ENCODE results near the gene KRTAP20-2.
A peak's percentile ranks its signal among the peaks of the same experiment; 100 is the strongest.

Gene KRTAP20-2

DNA sequence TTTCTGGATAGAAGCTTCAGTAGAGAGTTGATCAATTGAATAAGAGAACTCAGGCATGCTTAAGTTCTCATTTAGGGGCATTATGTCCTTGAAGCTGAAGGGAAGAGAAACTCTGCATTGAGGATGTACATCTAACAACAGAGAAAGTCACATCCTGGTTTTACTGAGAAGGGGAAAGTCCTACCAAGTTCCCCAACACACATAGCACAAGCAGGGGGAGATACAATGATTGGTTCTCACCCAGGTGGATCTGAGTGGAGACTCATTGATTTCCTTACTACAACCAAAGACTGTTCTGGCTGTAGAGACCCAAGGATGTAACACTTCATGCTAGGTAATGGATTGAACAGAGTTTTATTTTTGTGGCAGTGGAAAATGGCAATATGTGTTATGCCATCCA, 19.8 kb upstream of the KRTAP20-2 start:
- Histone ChIP-seq H2AFZ (ENCODE audit: insufficient read depth, low read length, poor library complexity) (no peak overlapping the region), H3K4ac (ENCODE audit: low read depth, low read length) (no peak overlapping the region), H2BK12ac (ENCODE audit: low read length) (no peak overlapping the region), H3K79me2 (ENCODE audit: control insufficient read depth, insufficient read depth, low read length, poor library complexity) (no peaks in the 10 kb centered on the region), H3K9me3 (ENCODE audit: insufficient read depth, low read depth, low read length) (no peaks in the 10 kb centered on the region), H2BK5ac (ENCODE audit: low read depth, low read length, poor library complexity) (no peak overlapping the region), H2AK5ac (ENCODE audit: low read length) (no peak overlapping the region), H4K91ac (ENCODE audit: low read depth, low read length) (no peak overlapping the region), H3K9ac (ENCODE audit: low read length) (no peak overlapping the region), H3K4me2 (ENCODE audit: low read length) (no peak overlapping the region), H2BK120ac (ENCODE audit: insufficient read depth, low read length, poor library complexity) (no peak overlapping the region), H3K4me1 (ENCODE audit: control insufficient read depth in 1 of 2, insufficient read depth in 2 of 2, low read length in 2 of 2) (no peaks in the 10 kb centered on the region), H3K4me3 (ENCODE audit: low read depth, low read length) (no peak overlapping the region), H3K18ac (ENCODE audit: low read length) (no peak overlapping the region), H4K8ac (ENCODE audit: low read depth, low read length) (no peak overlapping the region), H4K12ac (ENCODE audit: low read depth, low read length) (no peak overlapping the region), H3K79me1 (ENCODE audit: low read length) (no peaks in the 10 kb centered on the region), H3K23ac (ENCODE audit: low read length) (no peak overlapping the region), H3K14ac (ENCODE audit: low read length) (no peak overlapping the region), H3K27ac (ENCODE audit: low read depth, low read length) (no peak overlapping the region), H3K27me3 (ENCODE audit: insufficient read depth, low read length) (no peaks in the 10 kb centered on the region), H3K36me3 (ENCODE audit: control insufficient read depth in 1 of 2, insufficient read depth in 2 of 2, low read length in 2 of 2) (no peaks in the 10 kb centered on the region)
- DNase-seq = no peak

DNA sequence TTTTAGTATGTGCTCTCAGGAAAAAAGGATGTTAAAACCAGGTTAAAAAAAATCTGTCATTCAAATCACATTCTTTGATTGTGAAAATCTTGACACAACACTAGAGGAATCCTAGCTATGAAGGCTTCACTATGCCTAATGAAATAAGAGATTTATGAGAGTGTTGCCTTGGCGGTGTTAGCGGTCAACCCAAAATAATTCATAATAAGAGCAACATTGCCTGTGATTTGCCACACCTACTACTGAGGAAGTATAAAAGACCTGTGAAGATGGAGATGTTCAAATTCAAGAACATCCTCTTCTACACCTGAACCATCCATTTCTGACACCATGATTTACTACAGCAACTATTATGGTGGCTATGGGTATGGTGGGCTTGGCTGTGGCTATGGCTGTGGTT, 18.9 kb upstream of the KRTAP20-2 start, which contains the start of gene KRTAP20-1:
TSS of gene KRTAP20-1 (plus strand) at position 301 of the 400 bp plus-strand sequence. CDS start at position 331, 30 bp downstream.
- WGBS (ENCODE audit: extremely low coverage, insufficient coverage, insufficient read length) = no CpG with 5 or more reads among the region's 2 CpGs
- no peak within 1 kb of the TSS for H3K9ac ChIP-seq (ENCODE audit: low read length)

DNA sequence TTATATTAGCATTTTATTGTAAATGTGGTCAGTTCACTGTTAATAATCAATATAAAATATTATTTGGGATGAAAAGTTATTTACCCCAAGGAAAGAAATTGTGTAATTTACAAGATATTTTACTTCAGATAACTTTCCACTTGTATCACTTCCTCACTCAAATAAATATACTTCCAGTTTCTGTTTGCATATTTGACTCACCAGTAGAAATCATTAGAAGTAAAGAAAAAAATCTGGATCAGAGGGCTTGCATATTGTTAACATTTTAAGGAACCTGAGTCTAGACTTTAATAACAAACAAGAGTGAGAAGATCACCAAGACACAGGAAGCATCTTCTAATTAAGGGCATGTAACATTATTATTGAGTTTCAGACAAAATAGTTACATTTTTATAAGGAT, 14.9 kb upstream of the KRTAP20-2 start:
- peaks cover 1% of the 10 kb centered on the region for H3K9me3 ChIP-seq (ENCODE audit: insufficient read depth, low read depth, low read length)
- H3K14ac ChIP-seq (ENCODE audit: low read length) = no peak overlapping the region

More for the DNA sequence above, 18.9 kb upstream of the KRTAP20-2 start, which contains the start of gene KRTAP20-1:
- Histone ChIP-seq H3K14ac (ENCODE audit: low read length) (no peak within 1 kb of the TSS), H3K23ac (ENCODE audit: low read length) (no peak within 1 kb of the TSS), H2AFZ (ENCODE audit: insufficient read depth, low read length, poor library complexity) (no peak within 1 kb of the TSS), H2AK5ac (ENCODE audit: low read length) (no peak within 1 kb of the TSS), H3K27me3 (ENCODE audit: insufficient read depth, low read length) (no peaks in the 10 kb centered on the region), H3K9me3 (ENCODE audit: insufficient read depth, low read depth, low read length) (no peaks in the 10 kb centered on the region), H3K4me1 (ENCODE audit: control insufficient read depth in 1 of 2, insufficient read depth in 2 of 2, low read length in 2 of 2) (no peaks in the 10 kb centered on the region), H3K79me2 (ENCODE audit: control insufficient read depth, insufficient read depth, low read length, poor library complexity) (no peaks in the 10 kb centered on the region), H4K8ac (ENCODE audit: low read depth, low read length) (no peak within 1 kb of the TSS), H2BK12ac (ENCODE audit: low read length) (no peak within 1 kb of the TSS), H3K4ac (ENCODE audit: low read depth, low read length) (no peak within 1 kb of the TSS), H3K36me3 (ENCODE audit: control insufficient read depth in 1 of 2, insufficient read depth in 2 of 2, low read length in 2 of 2) (no peaks in the 10 kb centered on the region), H4K91ac (ENCODE audit: low read depth, low read length) (no peak within 1 kb of the TSS), H2BK120ac (ENCODE audit: insufficient read depth, low read length, poor library complexity) (no peak within 1 kb of the TSS), H3K4me3 (ENCODE audit: low read depth, low read length) (no peak within 1 kb of the TSS), H3K18ac (ENCODE audit: low read length) (no peak within 1 kb of the TSS), H3K4me2 (ENCODE audit: low read length) (no peak within 1 kb of the TSS), H4K12ac (ENCODE audit: low read depth, low read length) (no peak within 1 kb of the TSS), H3K79me1 (ENCODE audit: low read length) (no peaks in the 10 kb centered on the region), H3K27ac (ENCODE audit: low read depth, low read length) (no peak within 1 kb of the TSS), H2BK5ac (ENCODE audit: low read depth, low read length, poor library complexity) (no peak within 1 kb of the TSS)
- DNase-seq = peak in 1 of 2 donors; percentile 11

DNA sequence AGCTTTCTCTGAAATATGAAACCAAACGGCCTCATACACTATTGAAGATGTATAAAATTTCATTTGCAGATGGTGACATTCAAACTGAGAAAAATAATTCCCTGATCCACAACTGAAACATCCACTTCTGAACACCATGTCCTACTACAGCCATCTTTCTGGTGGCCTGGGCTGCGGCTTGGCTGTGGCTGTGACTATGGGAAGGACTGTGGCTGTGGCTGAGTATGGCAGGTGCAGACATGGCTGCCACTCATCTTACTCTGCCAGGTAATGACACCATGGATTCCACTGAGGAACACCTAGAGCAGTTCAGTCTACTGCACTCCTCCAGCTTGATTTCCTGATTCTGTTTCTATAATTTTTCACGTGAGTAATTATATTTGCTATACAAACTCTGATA, 14.5 kb upstream of the KRTAP20-2 start, which contains the start of gene KRTAP20-4:
TSS of gene KRTAP20-4 (plus strand) at position 106 of the 400 bp plus-strand sequence.
- H3K79me2 ChIP-seq (ENCODE audit: control insufficient read depth, insufficient read depth, low read length, poor library complexity) = no peaks in the 10 kb centered on the region
- H2BK120ac ChIP-seq (ENCODE audit: insufficient read depth, low read length, poor library complexity) = no peak within 1 kb of the TSS
- no peak within 1 kb of the TSS for H2BK12ac ChIP-seq (ENCODE audit: low read length)
- no peak within 1 kb of the TSS for H3K18ac ChIP-seq (ENCODE audit: low read length)
- H4K12ac ChIP-seq (ENCODE audit: low read depth, low read length) = no peak within 1 kb of the TSS
- no peak within 1 kb of the TSS for H3K4ac ChIP-seq (ENCODE audit: low read depth, low read length)
- H3K27ac ChIP-seq (ENCODE audit: low read depth, low read length) = no peak within 1 kb of the TSS
- no peak within 1 kb of the TSS for H4K8ac ChIP-seq (ENCODE audit: low read depth, low read length)
- H3K14ac ChIP-seq (ENCODE audit: low read length) = no peak within 1 kb of the TSS
- no CpG with 5 or more reads among the region's 3 CpGs for WGBS (ENCODE audit: extremely low coverage, insufficient coverage, insufficient read length)
- no peak within 1 kb of the TSS for H2AFZ ChIP-seq (ENCODE audit: insufficient read depth, low read length, poor library complexity)
- no peak within 1 kb of the TSS for H3K23ac ChIP-seq (ENCODE audit: low read length)
- H3K9me3 ChIP-seq (ENCODE audit: insufficient read depth, low read depth, low read length) = peaks cover 1% of the 10 kb centered on the region
- H4K91ac ChIP-seq (ENCODE audit: low read depth, low read length) = no peak within 1 kb of the TSS
- H3K27me3 ChIP-seq (ENCODE audit: insufficient read depth, low read length) = no peaks in the 10 kb centered on the region
- H3K4me1 ChIP-seq (ENCODE audit: control insufficient read depth in 1 of 2, insufficient read depth in 2 of 2, low read length in 2 of 2) = no peaks in the 10 kb centered on the region
- H3K79me1 ChIP-seq (ENCODE audit: low read length) = no peaks in the 10 kb centered on the region
- no peaks in the 10 kb centered on the region for H3K36me3 ChIP-seq (ENCODE audit: control insufficient read depth in 1 of 2, insufficient read depth in 2 of 2, low read length in 2 of 2)
- no peak within 1 kb of the TSS for H3K9ac ChIP-seq (ENCODE audit: low read length)
- no peak within 1 kb of the TSS for H3K4me2 ChIP-seq (ENCODE audit: low read length)
- no peak within 1 kb of the TSS for H2AK5ac ChIP-seq (ENCODE audit: low read length)
- H3K4me3 ChIP-seq (ENCODE audit: low read depth, low read length) = no peak within 1 kb of the TSS
- DNase-seq = no peak
- no peak within 1 kb of the TSS for H2BK5ac ChIP-seq (ENCODE audit: low read depth, low read length, poor library complexity)

More for the DNA sequence above, 14.9 kb upstream of the KRTAP20-2 start:
- no peaks in the 10 kb centered on the region for H3K79me2 ChIP-seq (ENCODE audit: control insufficient read depth, insufficient read depth, low read length, poor library complexity)
- H3K27me3 ChIP-seq (ENCODE audit: insufficient read depth, low read length) = no peaks in the 10 kb centered on the region
- no peak overlapping the region for H3K4me3 ChIP-seq (ENCODE audit: low read depth, low read length)
- no peak overlapping the region for H4K8ac ChIP-seq (ENCODE audit: low read depth, low read length)
- H4K91ac ChIP-seq (ENCODE audit: low read depth, low read length) = no peak overlapping the region
- H2AFZ ChIP-seq (ENCODE audit: insufficient read depth, low read length, poor library complexity) = no peak overlapping the region
- no peak for DNase-seq
- H3K9ac ChIP-seq (ENCODE audit: low read length) = no peak overlapping the region
- no peak overlapping the region for H2AK5ac ChIP-seq (ENCODE audit: low read length)
- H2BK120ac ChIP-seq (ENCODE audit: insufficient read depth, low read length, poor library complexity) = no peak overlapping the region
- no peak overlapping the region for H2BK5ac ChIP-seq (ENCODE audit: low read depth, low read length, poor library complexity)
- no peak overlapping the region for H3K27ac ChIP-seq (ENCODE audit: low read depth, low read length)
- no peaks in the 10 kb centered on the region for H3K36me3 ChIP-seq (ENCODE audit: control insufficient read depth in 1 of 2, insufficient read depth in 2 of 2, low read length in 2 of 2)
- no peak overlapping the region for H2BK12ac ChIP-seq (ENCODE audit: low read length)
- H3K4me1 ChIP-seq (ENCODE audit: control insufficient read depth in 1 of 2, insufficient read depth in 2 of 2, low read length in 2 of 2) = no peaks in the 10 kb centered on the region
- H3K79me1 ChIP-seq (ENCODE audit: low read length) = no peaks in the 10 kb centered on the region
- H3K18ac ChIP-seq (ENCODE audit: low read length) = no peak overlapping the region
- H3K4me2 ChIP-seq (ENCODE audit: low read length) = no peak overlapping the region
- H3K4ac ChIP-seq (ENCODE audit: low read depth, low read length) = no peak overlapping the region
- H3K23ac ChIP-seq (ENCODE audit: low read length) = no peak overlapping the region
- no peak overlapping the region for H4K12ac ChIP-seq (ENCODE audit: low read depth, low read length)
